T-helper 17 cell (primary cell): Measurements from ENCODE around the gene SYT9. TPM values are rescaled to one million over a fixed set of nuclear protein-coding genes. Genes with fewer than 3 reads are reported as not detected.

ENCODE experiments used
- ATAC-seq: fragments of 150-1000 bp; cut with Tn5 transposase; 2 replicates; pipeline ENCODE4 v1.10.0; 2021; ENCODE audit warnings: mild to moderate bottlenecking, moderate library complexity
- DNase-seq, 3 donors: peaks; one replicate each; pipeline versions ENCODE4 v3.0.0 to v3.0.0-alpha.2; 2020 to 2021
- H3K9me3 ChIP-seq: one replicate; pipeline ENCODE4 v1.7.0; 2013; ENCODE audit warnings: low read length, mild to moderate bottlenecking; ENCODE audit not compliant: control insufficient read depth, poor library complexity, severe bottlenecking
- H3K27ac Mint-ChIP-seq: one replicate; pipeline ENCODE4 v1.8.0; 2022; ENCODE audit warnings: mild to moderate bottlenecking, moderate library complexity, mixed read lengths
- H3K27me3 Mint-ChIP-seq: one replicate; pipeline ENCODE4 v1.8.0; 2022; ENCODE audit warnings: mixed read lengths
- H3K36me3 Mint-ChIP-seq: one replicate; pipeline ENCODE4 v1.8.0; 2022; ENCODE audit warnings: low read depth, mixed read lengths
- H3K4me1 Mint-ChIP-seq: one replicate; pipeline ENCODE4 v1.8.0; 2022; ENCODE audit warnings: mild to moderate bottlenecking, mixed read lengths
- H3K4me3 Mint-ChIP-seq: one replicate; pipeline ENCODE4 v1.8.0; 2022; ENCODE audit warnings: mild to moderate bottlenecking, moderate library complexity, mixed read lengths
- total RNA-seq, 4 donors: library from RNA in 2 of 4; stranded (reverse) in 2 of 4; gene quantifications; one replicate each; pipeline ENCODE4 v1.2.3 and lab custom pipeline; 2022 to 2026

SYT9 gene
- total RNA-seq, 2 donors from 2014 or later, result not detected

GRCh38 chr11:7485186-7486097 is 233.7 kb downstream of the SYT9 start, which contains the start of gene OLFML1:
OLFML1 (plus strand) TSS chr11:7485506; CDS start chr11:7485876, 370 bp downstream.
- no peak within 1 kb of the TSS for H3K27ac Mint-ChIP-seq
- no peaks in the 10 kb centered on the region for H3K9me3 ChIP-seq
- peaks cover 6% of the 10 kb centered on the region for H3K36me3 Mint-ChIP-seq
- no peak for ATAC-seq
- DNase-seq, result no peak
- H3K27me3 Mint-ChIP-seq, result peaks cover 13% of the 10 kb centered on the region
- H3K4me1 Mint-ChIP-seq, result no peaks in the 10 kb centered on the region
- H3K4me3 Mint-ChIP-seq, result no peak within 1 kb of the TSS

- H3K9me3 ChIP-seq, result no peaks in the 10 kb centered on the region
Observed at GRCh38 chr11:7486098-7486780, 234.5 kb downstream of the SYT9 start.

GRCh38 chr11:7486781-7487140 is 235.1 kb downstream of the SYT9 start:
- peaks cover 3% of the 10 kb centered on the region for H3K4me1 Mint-ChIP-seq

More at GRCh38 chr11:7486098-7486780, 234.5 kb downstream of the SYT9 start:
- Mint-ChIP-seq H3K27ac (no peak overlapping the region), H3K4me3 (no peak overlapping the region), H3K4me1 (peaks cover 3% of the 10 kb centered on the region), H3K36me3 (peaks cover 6% of the 10 kb centered on the region), H3K27me3 (peaks cover 17% of the 10 kb centered on the region)
- DNase-seq (no peak), ATAC-seq (no peak)

GRCh38 chr11:7487360-7487759 is 235.7 kb downstream of the SYT9 start:
- peaks cover 3% of the 10 kb centered on the region for H3K4me1 Mint-ChIP-seq
- no peaks in the 10 kb centered on the region for H3K9me3 ChIP-seq
- DNase-seq (no peak), ATAC-seq (no peak)
- peaks cover 6% of the 10 kb centered on the region for H3K36me3 Mint-ChIP-seq
- H3K27me3 Mint-ChIP-seq, result peaks cover 17% of the 10 kb centered on the region
- no peak overlapping the region for H3K4me3 Mint-ChIP-seq
- H3K27ac Mint-ChIP-seq, result no peak overlapping the region

More at GRCh38 chr11:7486781-7487140, 235.1 kb downstream of the SYT9 start:
- DNase-seq (no peak), ATAC-seq (no peak)
- Mint-ChIP-seq H3K27ac (no peak overlapping the region), H3K27me3 (peaks cover 17% of the 10 kb centered on the region), H3K4me3 (no peak overlapping the region), H3K36me3 (peaks cover 6% of the 10 kb centered on the region)
- H3K9me3 ChIP-seq, result no peaks in the 10 kb centered on the region

- ATAC-seq, result no peak
- H3K9me3 ChIP-seq, result no peaks in the 10 kb centered on the region
- Mint-ChIP-seq H3K27me3 (peaks cover 23% of the 10 kb centered on the region), H3K36me3 (peaks cover 6% of the 10 kb centered on the region), H3K4me1 (peaks cover 3% of the 10 kb centered on the region), H3K4me3 (no peak overlapping the region), H3K27ac (no peak overlapping the region)
- DNase-seq, result no peak
Observed at GRCh38 chr11:7488681-7489080, 237.0 kb downstream of the SYT9 start.

GRCh38 chr11:7489376-7489775 is 237.7 kb downstream of the SYT9 start:
- peaks cover 25% of the 10 kb centered on the region for H3K27me3 Mint-ChIP-seq
- ATAC-seq (no peak), DNase-seq (no peak)
- H3K27ac Mint-ChIP-seq, result no peak overlapping the region
- no peaks in the 10 kb centered on the region for H3K9me3 ChIP-seq
- H3K4me3 Mint-ChIP-seq, result no peak overlapping the region
- H3K4me1 Mint-ChIP-seq, result peaks cover 5% of the 10 kb centered on the region
- H3K36me3 Mint-ChIP-seq, result peaks cover 4% of the 10 kb centered on the region

GRCh38 chr11:7490054-7490453 is 238.3 kb downstream of the SYT9 start:
- peaks cover 27% of the 10 kb centered on the region for H3K27me3 Mint-ChIP-seq
- ATAC-seq (no peak), DNase-seq (no peak)
- no peak overlapping the region for H3K27ac Mint-ChIP-seq
- peaks cover 5% of the 10 kb centered on the region for H3K36me3 Mint-ChIP-seq
- no peaks in the 10 kb centered on the region for H3K9me3 ChIP-seq
- peaks cover 7% of the 10 kb centered on the region for H3K4me1 Mint-ChIP-seq
- no peak overlapping the region for H3K4me3 Mint-ChIP-seq

- Mint-ChIP-seq H3K36me3 (peaks cover 6% of the 10 kb centered on the region), H3K27ac (no peak overlapping the region), H3K27me3 (peaks cover 29% of the 10 kb centered on the region), H3K4me3 (no peak overlapping the region), H3K4me1 (peaks cover 8% of the 10 kb centered on the region)
- H3K9me3 ChIP-seq, result no peaks in the 10 kb centered on the region
- DNase-seq (no peak), ATAC-seq (no peak)
Observed at GRCh38 chr11:7490535-7490934, 238.8 kb downstream of the SYT9 start.

- Mint-ChIP-seq H3K36me3 (peaks cover 8% of the 10 kb centered on the region), H3K27me3 (peaks cover 39% of the 10 kb centered on the region), H3K27ac (no peak overlapping the region), H3K4me1 (peaks cover 8% of the 10 kb centered on the region), H3K4me3 (no peak overlapping the region)
- ATAC-seq, result no peak
- no peaks in the 10 kb centered on the region for H3K9me3 ChIP-seq
- no peak for DNase-seq
Observed at GRCh38 chr11:7492253-7492652, 240.5 kb downstream of the SYT9 start.

GRCh38 chr11:7493670-7494069 is 242.0 kb downstream of the SYT9 start:
- H3K27ac Mint-ChIP-seq, result no peak overlapping the region
- no peak for ATAC-seq
- no peaks in the 10 kb centered on the region for H3K9me3 ChIP-seq
- peaks cover 11% of the 10 kb centered on the region for H3K4me1 Mint-ChIP-seq
- peaks cover 42% of the 10 kb centered on the region for H3K27me3 Mint-ChIP-seq
- no peak overlapping the region for H3K4me3 Mint-ChIP-seq
- DNase-seq, result no peak
- peaks cover 8% of the 10 kb centered on the region for H3K36me3 Mint-ChIP-seq

GRCh38 chr11:7494086-7494745 is 242.5 kb downstream of the SYT9 start:
- H3K4me3 Mint-ChIP-seq, result no peak overlapping the region
- no peak overlapping the region for H3K27ac Mint-ChIP-seq
- ATAC-seq (no peak), DNase-seq (no peak)
- H3K4me1 Mint-ChIP-seq, result peaks cover 11% of the 10 kb centered on the region
- peaks cover 7% of the 10 kb centered on the region for H3K36me3 Mint-ChIP-seq
- H3K9me3 ChIP-seq, result no peaks in the 10 kb centered on the region
- H3K27me3 Mint-ChIP-seq, result peaks cover 47% of the 10 kb centered on the region

- peaks cover 8% of the 10 kb centered on the region for H3K4me1 Mint-ChIP-seq
- H3K4me3 Mint-ChIP-seq, result no peak overlapping the region
- no peak for DNase-seq
- H3K27ac Mint-ChIP-seq, result peak overlapping the region; percentile 14
- peaks cover 54% of the 10 kb centered on the region for H3K27me3 Mint-ChIP-seq
- no peaks in the 10 kb centered on the region for H3K9me3 ChIP-seq
- H3K36me3 Mint-ChIP-seq, result peaks cover 4% of the 10 kb centered on the region
- ATAC-seq, result peak; percentile 69
Observed at GRCh38 chr11:7495882-7496551, 244.3 kb downstream of the SYT9 start.

- Mint-ChIP-seq H3K4me3 (no peak overlapping the region), H3K4me1 (peaks cover 8% of the 10 kb centered on the region), H3K36me3 (peaks cover 4% of the 10 kb centered on the region), H3K27me3 (peaks cover 53% of the 10 kb centered on the region), H3K27ac (no peak overlapping the region)
- no peak for DNase-seq
- no peaks in the 10 kb centered on the region for H3K9me3 ChIP-seq
- no peak for ATAC-seq
Observed at GRCh38 chr11:7498193-7498592, 246.5 kb downstream of the SYT9 start.
